OCI-LY7 (cell line): ENCODE data around the gene DCC.

Experiments used
- CTCF ChIP-seq: fragments of 200-600 bp; sonication (generic); conservative IDR thresholded peaks from 2 replicates; pipeline ENCODE4 v1.5.1; 2014; ENCODE audit warnings: mild to moderate bottlenecking, antibody characterized with exemption, low read length, moderate library complexity, mixed read lengths
- EZH2phosphoT487 ChIP-seq: fragments of 200-600 bp; sonication (generic); IDR thresholded peaks from 2 replicates; pipeline ENCODE4 v1.6.1; 2018; ENCODE audit warnings: low read depth, borderline replicate concordance, mild to moderate bottlenecking, mixed run types, antibody characterized with exemption, low read length, moderate library complexity, mixed read lengths

GRCh38 chr18:53254265-53254664, 914.3 kb downstream of the DCC start:
- no peak for TF ChIP-seq CTCF
- TF ChIP-seq EZH2phosphoT487: no peak
